IPS-NIHi7 (cell line): ENCODE results near the gene SLC34A2.
"Not testable (repeated sequence)": the region's sequence is repeated elsewhere in the genome, so short reads cannot be mapped to it uniquely, and the experiment has no call there.

Source experiments
- DNase-seq: peaks from one replicate; pipeline ENCODE4 v3.0.0; 2012; ENCODE audit warnings: mixed read lengths; ENCODE audit errors: extremely low spot score

SLC34A2 gene, protein sequence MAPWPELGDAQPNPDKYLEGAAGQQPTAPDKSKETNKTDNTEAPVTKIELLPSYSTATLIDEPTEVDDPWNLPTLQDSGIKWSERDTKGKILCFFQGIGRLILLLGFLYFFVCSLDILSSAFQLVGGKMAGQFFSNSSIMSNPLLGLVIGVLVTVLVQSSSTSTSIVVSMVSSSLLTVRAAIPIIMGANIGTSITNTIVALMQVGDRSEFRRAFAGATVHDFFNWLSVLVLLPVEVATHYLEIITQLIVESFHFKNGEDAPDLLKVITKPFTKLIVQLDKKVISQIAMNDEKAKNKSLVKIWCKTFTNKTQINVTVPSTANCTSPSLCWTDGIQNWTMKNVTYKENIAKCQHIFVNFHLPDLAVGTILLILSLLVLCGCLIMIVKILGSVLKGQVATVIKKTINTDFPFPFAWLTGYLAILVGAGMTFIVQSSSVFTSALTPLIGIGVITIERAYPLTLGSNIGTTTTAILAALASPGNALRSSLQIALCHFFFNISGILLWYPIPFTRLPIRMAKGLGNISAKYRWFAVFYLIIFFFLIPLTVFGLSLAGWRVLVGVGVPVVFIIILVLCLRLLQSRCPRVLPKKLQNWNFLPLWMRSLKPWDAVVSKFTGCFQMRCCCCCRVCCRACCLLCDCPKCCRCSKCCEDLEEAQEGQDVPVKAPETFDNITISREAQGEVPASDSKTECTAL

DNA sequence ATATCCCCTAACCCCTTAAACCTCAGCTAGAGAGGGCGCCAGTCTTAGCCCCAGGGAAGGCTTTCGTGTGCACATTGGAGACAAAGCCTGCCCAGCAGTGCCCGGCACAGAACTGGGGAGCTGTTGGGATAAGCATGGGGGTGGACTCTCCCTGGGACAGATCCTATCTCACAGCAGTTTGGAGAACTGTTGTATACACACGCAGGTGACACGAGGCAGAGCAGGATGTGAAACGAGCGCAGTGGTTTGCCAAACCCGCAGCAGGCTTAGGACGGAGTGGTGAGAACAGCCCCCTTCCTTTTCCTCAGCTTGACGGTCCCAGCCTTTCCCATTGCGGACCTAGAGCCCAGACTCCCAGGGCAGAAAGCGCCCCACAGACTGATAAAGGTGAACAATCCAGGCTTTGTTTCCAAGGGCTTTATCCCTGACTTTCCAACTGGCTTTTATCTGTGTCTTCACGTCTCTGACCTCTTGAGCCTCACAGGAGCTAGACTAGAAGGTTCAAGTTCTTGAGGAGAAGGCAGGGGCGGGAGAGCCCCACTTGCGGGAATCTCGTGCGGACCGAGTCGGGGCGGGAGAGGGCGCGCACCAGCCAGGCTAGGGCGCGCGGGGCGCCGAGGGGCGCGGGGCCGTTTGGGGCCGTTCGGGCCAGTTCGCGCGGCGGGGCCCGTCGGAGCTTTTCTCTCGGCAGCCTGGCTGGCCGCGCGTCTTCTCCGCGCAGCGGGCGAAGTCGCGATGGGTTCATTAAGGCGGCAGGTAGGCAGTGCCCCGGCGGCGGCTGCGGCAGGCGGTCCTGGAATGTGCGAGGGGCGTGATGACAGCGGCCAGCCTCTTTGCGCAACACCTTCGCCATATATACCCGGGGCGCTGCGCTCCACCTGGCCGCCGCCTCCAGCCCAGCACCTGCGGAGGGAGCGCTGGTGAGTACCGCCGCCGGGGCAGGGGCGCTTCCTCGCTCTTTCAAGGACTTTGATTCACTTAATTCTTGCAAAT lies at the start of gene SLC34A2:
Gene SLC34A2, plus strand, starts transcription at position 881 of the 993 bp plus-strand sequence. CDS start 6,650 bp downstream, outside the sequence.
- DNase-seq = peak; percentile 81

DNA sequence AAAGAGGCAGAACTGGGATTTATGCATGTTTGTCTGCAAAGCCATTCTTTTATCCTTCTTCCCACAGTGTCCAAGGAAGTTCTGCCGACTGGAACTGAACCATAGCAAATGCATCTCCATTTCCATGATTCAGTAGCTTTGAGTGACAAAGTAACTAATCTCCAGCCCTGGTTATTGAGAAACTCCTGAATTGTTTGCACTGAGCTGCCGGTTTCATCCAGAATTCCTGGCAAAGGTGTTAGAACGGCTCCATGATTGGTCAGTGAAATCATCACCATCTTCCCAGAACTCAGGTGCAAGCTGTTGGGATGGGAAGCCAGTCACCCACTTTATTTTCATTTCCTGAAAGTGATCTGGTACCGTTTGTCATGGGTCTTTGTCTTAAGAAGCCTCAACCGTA lies 47.0 kb upstream of the SLC34A2 start:
- DNase-seq = no peak

DNA sequence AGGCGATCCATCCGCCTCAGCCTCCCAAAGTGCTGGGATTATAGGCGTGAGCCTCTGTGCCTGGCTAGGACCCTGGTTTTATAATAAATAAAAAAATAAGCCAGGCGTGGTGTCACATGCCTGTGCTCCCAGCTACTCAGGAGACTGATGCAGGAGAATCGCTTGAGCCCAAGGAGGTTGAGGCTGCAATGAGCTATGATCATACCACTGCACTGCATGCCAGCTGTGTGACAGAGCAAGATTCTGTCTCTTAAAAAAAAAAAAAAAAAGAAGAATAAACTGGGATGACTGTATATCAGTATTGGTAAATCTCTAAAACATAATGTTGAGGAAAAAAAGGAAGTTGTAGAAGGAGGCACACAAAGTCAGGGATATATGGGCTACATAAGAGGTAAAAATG lies 45.7 kb upstream of the SLC34A2 start:
- DNase-seq = no peak

DNA sequence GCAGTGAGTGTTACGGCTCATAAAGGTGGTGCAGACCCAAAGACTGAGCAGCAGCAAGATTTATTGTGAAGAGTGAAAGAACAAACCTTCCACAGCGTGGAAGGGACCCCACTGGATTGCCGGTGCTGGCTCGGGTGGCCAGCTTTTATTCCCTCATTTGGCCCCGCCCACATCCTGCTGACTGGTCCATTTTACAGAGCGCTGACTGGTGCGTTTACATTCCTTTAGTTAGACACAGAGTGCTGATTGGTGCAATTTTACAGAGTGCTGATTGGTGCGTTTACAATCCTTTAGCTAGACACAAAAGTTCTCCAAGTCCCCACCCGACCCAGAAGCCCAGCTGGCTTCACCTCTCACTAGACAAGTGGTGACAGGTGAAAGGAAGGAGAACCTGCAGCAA lies 42.0 kb upstream of the SLC34A2 start:
- not testable (repeated sequence) for DNase-seq

DNA sequence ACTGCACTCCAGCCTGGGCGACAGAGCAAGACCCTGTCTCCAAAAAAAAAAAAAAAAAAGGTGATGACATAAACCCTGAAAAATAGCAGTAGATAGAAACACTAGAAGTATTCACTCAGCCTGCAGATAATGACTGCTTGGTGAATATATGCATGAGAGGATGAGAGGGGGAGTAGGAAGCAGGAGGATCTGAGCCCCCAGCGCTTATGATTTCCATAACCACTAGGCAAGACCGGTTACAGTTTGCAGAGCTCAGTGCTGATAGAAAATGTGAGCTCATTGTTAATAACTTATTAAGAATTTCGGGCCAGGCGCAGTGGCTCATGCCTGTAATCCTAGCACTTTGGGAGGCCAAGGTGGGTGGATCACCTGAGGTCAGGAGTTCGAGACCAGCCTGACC lies 40.8 kb upstream of the SLC34A2 start:
- no peak for DNase-seq

DNA sequence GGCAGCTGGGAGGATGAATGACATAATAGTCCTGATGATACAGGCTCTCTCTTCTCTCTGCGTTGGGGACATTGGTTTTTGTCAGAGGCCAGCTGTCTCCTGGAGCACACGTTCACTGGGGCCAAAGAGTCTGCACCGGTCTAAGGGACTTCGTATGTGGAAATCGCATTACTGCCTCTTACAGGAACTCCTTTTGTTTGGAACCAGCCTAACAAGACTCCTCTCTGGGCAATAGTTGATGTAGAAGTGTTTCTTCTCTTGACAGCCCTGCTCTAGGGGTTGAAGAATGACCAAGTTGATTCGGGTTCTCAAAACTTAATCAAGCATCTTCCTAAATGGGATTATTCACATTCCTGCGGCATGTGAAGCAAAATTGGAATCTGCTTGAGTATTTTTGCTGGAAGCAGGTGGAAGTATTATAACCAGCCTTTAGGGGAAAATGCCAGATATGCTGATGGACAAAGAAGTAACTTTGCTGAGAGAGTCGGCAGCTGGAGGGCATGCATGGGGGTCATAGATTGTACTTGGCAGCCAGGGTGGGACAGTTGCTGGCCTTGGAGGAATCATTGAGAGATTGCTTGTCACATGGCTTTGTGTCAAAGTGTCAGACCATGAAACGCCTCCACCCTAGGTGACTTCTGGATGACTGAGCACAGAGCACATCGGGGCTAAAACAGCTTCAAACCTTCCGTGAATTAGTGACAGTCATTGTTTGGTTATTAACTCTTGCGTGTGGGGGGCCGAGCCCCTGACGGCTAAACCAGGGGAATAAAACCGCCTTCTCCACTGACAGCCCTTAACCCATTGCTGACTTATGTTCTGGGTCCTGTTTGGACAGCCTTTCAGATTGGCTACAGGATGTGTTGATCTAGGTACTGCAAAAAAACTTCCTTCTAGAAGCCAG lies 34.4 kb upstream of the SLC34A2 start:
- DNase-seq = no peak

DNA sequence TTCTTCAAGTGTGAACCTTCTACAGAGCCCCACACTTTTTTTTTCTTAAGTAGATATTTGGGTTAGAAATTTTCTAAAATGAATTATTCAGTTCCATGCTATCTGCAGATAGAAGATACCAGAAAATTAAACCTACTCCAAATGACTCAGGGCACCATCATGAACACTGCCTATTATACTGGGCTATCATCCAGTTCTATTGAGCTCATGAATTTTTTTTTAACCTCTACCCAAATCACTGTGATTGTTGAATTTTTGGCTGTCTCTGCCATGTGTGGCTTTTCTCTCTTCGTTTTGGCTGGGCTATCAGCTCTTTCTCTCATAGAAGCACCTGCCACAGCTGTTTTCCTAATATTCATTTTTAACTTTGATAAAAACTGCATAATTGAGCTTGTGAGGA lies 31.0 kb upstream of the SLC34A2 start:
- DNase-seq = no peak

DNA sequence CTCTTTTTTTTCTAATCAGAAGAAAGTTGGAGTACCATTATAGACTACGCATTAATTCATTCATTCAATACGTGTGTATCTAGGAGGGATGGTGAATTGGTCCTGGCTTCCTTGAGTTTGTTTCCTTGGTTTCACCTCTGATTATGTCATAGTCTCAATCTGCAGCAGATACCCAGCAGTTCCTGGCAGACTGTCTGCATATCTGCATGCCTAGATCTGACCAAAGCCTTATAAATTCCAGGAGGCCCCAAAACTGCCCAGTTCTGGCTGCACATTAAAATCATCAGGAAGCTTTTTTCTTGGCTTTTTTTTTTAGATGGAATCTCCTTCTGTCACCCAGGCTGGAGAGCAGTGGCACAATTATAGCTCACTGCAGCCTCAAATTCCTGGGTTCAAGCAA lies 27.2 kb upstream of the SLC34A2 start:
- no peak for DNase-seq

DNA sequence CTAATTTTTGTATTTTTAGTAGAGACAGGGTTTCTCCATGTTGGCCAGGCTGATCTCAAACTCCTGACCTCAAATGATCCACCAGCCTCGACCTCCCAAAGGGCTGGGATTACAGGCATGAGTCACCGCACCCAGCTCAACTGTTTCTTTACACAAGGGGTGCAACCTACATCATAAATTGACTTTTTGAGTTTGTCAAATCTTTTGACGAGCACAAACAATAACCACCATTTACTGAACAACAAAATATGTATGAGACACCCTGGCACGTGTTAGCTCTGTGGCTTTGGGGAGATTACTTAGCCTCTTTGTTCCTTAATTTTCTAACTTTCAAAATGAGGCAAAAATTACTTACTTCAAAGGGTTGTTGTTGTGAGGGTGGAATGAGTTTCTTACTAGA lies 23.5 kb upstream of the SLC34A2 start:
- DNase-seq = no peak

DNA sequence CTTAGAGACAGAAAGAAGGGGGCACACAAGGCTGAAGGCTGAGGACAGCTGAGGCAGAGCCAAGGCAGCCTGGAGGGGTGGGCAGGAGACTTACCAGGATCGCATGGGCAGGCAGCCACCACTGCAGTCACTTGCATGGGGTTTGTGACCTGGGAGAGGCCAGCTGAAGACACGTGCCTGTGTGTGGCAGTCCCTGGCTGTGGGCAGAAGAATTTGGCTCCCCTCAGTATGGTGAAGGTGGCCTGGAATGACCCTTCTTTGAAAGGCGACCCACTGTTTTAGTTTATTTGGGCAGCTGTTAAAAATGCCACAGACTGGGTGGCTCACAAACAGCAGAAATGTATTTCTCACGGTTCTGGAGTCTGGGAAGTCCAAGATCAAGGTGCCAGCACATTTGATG lies 22.1 kb upstream of the SLC34A2 start:
- no peak for DNase-seq

DNA sequence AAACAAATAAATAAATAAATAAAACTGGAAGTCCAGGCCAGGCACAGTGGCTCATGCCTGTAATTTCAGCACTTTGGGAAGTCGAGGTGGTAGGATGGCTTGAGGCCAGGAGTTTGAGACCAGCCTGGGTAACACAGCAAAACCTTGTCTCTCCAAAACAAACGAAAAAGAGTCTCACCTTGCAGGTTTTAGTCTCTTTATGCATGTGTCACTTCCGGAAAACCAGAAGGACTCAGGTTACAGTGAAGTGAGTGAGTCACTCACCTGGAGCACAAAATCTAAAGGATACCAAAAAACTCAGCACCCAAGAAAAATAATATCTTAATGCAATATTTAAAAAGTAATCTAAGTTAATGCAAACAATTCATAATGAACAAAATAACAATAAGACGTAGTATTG lies 20.1 kb upstream of the SLC34A2 start:
- DNase-seq = no peak

DNA sequence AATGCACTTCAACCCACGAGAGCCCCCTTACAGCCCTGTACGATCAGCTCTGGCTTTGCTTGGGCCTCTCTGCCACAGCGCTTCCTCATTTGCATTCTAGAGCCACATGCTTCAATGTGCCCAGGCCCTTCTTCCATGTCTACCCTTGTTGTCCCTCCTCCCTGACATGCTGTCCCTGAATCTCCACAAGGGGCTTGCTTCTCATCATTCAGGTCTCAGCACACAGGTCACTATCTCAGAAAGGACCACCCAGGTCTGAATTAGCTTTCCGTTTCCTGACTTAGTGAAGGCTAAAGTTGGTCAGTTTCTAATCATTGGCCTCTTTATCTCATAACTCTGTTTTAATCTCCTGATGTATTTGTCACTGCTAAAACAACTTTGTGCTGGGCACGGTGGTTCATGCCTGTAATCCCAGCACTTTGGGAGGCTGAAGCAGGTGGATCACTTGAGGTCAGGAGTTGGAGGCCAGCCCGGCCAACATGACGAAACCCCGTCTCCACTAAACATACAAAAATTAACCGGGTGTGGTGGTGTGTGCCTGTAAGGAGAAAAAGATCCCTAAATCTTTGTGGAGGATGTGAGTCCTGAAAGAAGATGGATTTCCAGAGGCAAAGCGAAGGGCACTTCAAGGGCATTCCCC lies 17.9 kb upstream of the SLC34A2 start:
- DNase-seq = no peak

DNA sequence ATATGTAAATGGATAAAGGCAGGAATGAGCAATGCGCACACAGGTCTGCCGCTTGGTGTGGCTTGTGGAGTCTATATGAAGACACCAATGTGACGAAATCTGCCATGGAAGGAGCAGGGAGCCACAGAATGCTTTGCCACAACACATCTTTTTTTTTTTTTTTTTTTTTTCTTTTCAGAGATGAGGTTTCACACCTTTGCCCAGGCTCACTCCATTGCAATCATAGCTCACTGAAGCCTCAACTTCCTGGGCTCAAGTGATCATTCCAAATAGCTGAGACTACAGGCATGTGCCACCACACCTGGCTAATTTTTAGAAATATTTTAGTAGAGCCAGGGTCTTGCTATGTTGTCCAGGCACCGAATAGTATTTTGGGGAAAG lies 17.4 kb upstream of the SLC34A2 start:
- no peak for DNase-seq

DNA sequence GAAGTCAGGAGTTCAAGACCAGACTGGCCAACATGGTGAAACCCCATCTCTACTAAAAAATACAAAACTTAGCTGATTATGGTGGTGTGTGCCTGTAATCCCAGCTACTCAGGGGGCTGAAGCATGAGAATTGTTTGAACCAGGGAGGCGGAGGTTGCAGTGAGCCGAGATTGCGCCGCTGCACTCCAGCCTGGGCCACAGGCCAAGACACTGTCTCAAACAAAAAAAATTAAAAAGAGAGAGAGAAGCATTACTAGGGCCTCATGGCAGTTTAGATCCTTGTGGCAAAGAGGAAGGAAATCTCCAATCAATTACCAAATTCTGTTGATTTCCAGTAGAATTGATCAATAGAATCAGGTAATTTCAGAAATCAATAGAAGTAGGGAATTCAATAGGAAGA lies 16.8 kb upstream of the SLC34A2 start:
- no peak for DNase-seq

DNA sequence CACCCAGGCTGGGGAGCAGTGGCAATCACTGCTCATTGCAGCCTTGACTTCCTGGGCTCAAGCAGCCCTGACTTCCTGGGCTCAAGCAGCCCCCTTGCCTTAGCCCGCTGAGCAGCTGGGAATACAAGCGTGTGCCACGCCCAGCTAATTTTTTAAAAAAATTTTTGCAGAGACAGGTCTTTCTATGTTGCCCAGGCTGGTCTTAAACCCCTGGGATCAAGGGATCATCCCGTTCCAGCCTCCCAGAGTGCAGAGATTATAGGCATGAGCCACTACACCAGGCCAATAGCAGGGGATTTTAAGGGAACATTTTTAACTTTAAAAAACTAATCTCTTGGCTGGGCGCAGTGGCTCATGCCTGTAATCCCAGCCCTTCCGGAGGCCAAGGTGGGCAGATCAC lies 5.3 kb upstream of the SLC34A2 start:
- DNase-seq = no peak

DNA sequence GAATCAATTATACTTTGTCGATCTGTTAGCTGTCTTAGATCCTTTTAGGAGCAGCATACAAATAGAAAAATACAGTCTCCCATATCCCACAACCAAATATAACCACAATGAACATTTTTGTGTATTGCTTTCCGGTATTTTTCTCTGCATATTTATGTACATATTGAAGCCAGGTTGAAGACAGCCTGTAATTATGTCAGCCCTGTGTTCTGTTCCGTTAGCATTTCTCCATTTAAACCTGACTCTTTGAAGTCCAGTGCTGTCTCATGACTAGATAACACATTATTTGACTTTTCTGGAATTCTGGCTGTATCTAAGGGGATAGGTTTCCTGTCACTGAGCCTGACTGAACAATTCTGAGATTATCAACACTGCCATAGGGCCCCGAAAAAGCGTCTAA lies 4.0 kb upstream of the SLC34A2 start:
- DNase-seq = no peak

DNA sequence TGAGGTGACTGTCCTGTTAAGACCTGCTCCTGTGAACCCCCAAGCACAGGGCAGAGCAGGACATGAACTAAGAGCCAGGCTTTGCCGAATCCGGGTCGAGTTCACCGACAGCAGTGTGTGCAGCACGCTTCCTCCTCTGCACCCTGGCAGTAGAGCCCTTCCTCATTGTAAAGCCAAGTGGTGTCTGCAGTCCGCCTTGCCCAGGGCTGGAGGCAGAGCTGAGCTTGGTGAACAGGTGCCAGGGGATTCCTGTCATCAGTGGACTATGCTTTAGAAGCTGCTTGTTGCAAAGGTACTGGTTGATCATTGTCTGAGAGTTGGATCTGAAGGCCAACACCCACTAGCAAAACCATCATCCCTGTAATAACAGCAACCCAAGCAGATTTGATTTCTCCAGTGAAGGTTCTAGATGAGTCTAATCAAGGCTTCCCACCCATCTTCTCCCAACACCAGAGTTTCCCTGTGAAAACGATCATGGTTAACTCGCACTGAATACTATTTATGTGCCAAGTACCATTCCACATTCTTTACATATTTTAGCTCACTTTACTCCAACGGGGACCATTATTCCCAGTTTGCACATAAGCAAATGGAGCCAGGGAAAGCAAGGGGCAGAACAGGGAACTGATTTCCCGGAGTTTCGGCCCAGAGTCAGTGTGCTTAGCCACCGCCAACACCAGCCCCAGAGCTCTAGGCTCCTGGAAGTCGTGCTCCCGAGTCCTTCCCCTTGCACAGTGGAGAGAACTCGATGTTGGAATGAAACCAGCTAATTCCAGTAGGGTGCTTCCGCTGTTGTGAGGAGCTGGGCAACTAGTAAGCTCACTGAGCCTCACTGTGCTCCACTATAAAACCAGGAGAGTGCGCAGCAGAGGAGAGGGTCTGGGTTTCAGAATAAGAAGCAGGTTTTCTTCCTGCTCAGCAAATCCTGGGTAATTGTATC lies 1.4 kb upstream of the SLC34A2 start:
- DNase-seq = no peak

DNA sequence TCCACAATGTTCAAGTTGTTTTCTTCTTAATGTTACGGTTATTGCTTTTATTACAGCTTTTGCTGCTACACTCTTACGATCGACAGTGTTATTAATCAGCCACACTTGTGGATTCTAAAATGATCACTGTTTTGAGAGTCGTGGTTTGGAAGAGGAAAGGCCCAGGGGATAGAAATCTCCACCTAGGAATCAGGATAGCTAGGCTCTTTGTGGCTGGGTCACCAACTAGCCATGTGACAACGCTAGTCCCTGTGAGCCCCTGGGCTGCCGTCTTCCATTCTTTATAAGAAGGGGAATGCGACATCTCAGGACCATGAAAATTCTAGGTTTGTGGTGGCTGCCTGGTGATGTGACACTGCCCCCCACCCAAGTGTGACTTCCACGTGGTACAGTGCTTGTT lies 380 bp downstream of the SLC34A2 start:
- DNase-seq = no peak

DNA sequence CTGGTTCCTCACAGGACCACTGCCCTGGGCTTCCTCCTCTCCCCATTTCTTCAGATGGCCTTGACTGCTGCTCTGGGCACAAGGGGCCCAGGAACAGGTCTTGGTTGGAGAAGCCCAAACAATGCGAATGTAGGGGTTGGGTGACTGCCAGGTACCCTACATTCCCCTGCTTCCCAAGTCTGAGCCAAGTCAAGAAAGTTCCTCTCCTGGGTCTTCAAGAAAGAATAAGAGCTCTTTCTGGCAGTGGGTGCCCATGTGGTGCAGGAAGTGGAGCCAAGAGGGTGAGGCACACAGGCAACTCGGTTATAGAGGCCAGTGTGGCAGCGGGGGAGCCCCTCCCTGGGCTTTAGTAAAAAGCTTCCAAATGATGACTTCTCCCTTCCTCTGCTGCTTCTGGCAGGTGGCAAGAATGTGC lies 2.7 kb downstream of the SLC34A2 start:
- DNase-seq = no peak

DNA sequence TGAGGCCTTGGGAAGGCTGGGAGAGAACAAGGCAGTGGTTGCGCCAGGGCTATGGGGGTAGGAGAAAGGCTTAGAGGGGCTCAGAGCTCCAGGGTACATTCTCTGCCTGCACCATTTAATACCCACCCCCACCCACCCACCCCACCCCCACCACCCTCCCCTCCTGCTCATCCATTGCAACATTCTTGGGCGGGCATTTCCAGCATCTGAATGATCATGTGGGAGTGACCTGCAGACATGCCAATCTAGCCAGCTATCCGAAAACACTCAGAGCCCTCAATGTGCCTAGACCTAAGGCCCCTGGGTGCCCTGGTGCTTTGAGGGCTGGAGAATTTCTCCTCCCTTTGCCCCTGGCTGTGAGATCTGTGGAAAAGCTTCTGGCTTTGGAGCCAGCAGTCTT lies 3.1 kb downstream of the SLC34A2 start:
- DNase-seq = no peak
